Heart left ventricle (tissue), 13 donors: ENCODE results near the gene GSAP.

Experiments used
- POLR2A ChIP-seq, 2 donors: fragments of 450-650 bp; IDR thresholded peaks; one replicate each; pipeline ENCODE4 v1.6.1; 2017; ENCODE audit warnings: antibody characterized with exemption in 2 of 2, mild to moderate bottlenecking in 2 of 2, moderate library complexity in 2 of 2
- TF ChIP-seq, protein P1 (sequence below), 12 donors: fragments of 200-600 bp; sonication (generic) in 4 of 12; IDR thresholded peaks; one replicate each; pipeline versions ENCODE4 v1.5.0 to v1.8.0; 2018 to 2022; ENCODE audit warnings: antibody characterized with exemption in 12 of 12, mild to moderate bottlenecking in 5 of 12
- donor health status: ischemic (EF 13 %, LVEDD 7.1; RV severe dilation, severe dysfunction).
- donor health status: DM: no; HTN: yes; CAD: no.
- donor health status: DM: no; HTN: no; CAD: no.
- donor health status: ischemic (EF 25% LVEDD 6.9; RV normal size, moderate dysfunction).
- donor health status: ischemic (EF 25% LVEDD 5.7; RV mildly dilated, moderate dysfunction).
- donor health status: ischemic (EF 35%, LVEDD 5.7; RV mildly dilated, moderate dysfunction).
- donor health status: nonischemic (EF 11% LVEDD 7.7; RV severe dilation, severe dysfunction).
- donor health status: DM: yes; HTN: yes; CAD: no.
- donor health status: PGD.
- donor health status: ischemic (EF 29% LVEDD 5.4; RV normal size, mild dysfunction).
- donor health status: nonischemic (EF 23%, LVEDD 6.1; RV moderate dilation, normal function).

DNA sequence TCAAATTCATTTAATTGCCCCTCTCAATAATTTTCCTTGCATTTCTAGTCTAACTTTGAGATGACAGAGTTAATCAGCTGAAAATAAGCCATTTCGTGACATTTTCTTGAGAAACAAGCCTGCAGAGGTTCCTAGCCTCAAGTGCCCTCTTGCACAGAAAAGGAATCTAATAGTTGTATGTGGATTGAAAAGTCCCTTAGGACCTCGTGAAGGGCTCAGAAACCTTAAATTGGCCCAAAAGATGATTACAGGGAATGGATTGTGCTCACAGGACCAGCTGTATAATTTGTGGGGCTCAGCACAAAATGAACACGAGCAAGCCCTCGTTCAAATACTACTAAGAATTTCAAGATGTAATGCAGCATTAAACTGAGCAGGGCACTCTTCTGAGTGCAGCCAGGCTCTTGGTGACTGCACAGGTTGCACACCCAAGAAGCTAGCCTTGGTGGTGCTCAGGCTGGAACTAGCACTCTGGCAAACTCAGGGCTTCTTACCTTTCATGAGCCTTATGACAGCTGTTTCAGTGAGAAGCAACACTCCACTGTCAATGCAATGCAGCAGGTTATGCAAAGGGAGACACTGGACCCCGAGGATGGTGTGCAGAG lies 102.2 kb downstream of the GSAP start:
- TF ChIP-seq, protein P1, sequence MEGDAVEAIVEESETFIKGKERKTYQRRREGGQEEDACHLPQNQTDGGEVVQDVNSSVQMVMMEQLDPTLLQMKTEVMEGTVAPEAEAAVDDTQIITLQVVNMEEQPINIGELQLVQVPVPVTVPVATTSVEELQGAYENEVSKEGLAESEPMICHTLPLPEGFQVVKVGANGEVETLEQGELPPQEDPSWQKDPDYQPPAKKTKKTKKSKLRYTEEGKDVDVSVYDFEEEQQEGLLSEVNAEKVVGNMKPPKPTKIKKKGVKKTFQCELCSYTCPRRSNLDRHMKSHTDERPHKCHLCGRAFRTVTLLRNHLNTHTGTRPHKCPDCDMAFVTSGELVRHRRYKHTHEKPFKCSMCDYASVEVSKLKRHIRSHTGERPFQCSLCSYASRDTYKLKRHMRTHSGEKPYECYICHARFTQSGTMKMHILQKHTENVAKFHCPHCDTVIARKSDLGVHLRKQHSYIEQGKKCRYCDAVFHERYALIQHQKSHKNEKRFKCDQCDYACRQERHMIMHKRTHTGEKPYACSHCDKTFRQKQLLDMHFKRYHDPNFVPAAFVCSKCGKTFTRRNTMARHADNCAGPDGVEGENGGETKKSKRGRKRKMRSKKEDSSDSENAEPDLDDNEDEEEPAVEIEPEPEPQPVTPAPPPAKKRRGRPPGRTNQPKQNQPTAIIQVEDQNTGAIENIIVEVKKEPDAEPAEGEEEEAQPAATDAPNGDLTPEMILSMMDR (IDR thresholded peaks at IDR 0.05): no peak
- no peak for TF ChIP-seq POLR2A (IDR thresholded peaks at IDR 0.05)
